MM.1S (cell line): ENCODE data around the gene WFIKKN1.

Experiments
- CTCF ChIP-seq: fragments of 300-600 bp; sonication (generic); IDR thresholded peaks from 2 replicates; pipeline ENCODE4 v1.5.1; 2016; ENCODE audit warnings: antibody characterized with exemption, low read length, mixed read lengths
- EZH2 ChIP-seq: fragments of 300-600 bp; sonication (generic); optimal IDR thresholded peaks from 2 replicates; pipeline ENCODE3; 2017; ENCODE audit warnings: low read depth, mild to moderate bottlenecking, antibody characterized with exemption, low read length, mixed read lengths
- EZH2phosphoT487 ChIP-seq: fragments of 300-600 bp; sonication (generic); IDR thresholded peaks from 2 replicates; pipeline ENCODE4 v1.6.1; 2018; ENCODE audit warnings: antibody characterized with exemption, low read length

- TF ChIP-seq CTCF (no peak), EZH2 (no peak), EZH2phosphoT487 (no peak)
These were observed 2.7 kb downstream of the WFIKKN1 start for GRCh38 chr16:633336-634050.
